UCSD-AML1 (cell line): ENCODE data around the gene ATF3.
A peak's percentile ranks its signal among the peaks of the same experiment; 100 is the strongest.

Experiments used
- DNase-seq: peaks from one replicate; lab custom pipeline; 2025; ENCODE audit not compliant: unreplicated experiment; lab: John Stamatoyannopoulos, UW

Gene ATF3

GRCh38 chr1:212607913-212608391 lies 609 bp upstream of the ATF3 start:
- no peak for DNase-seq

- peak; percentile 72 for DNase-seq
These were observed 569 bp downstream of the ATF3 start for GRCh38 chr1:212608959-212609700.

GRCh38 chr1:212609701-212610574 lies 1.4 kb downstream of the ATF3 start:
- no peak for DNase-seq

GRCh38 chr1:212610575-212610967 lies 2.0 kb downstream of the ATF3 start:
- DNase-seq = no peak

- DNase-seq = no peak
These were observed 2.7 kb downstream of the ATF3 start for GRCh38 chr1:212611000-212611948.

GRCh38 chr1:212612041-212612961 lies 3.7 kb downstream of the ATF3 start:
- no peak for DNase-seq

GRCh38 chr1:212613440-212614335 lies 5.1 kb downstream of the ATF3 start:
- DNase-seq = no peak

GRCh38 chr1:212614453-212615200 lies 6.1 kb downstream of the ATF3 start:
- no peak for DNase-seq

GRCh38 chr1:212615201-212615470 lies 6.6 kb downstream of the ATF3 start:
- DNase-seq = no peak

GRCh38 chr1:212618466-212619210 lies 10.1 kb downstream of the ATF3 start:
- no peak for DNase-seq

- DNase-seq = no peak
These were observed 11.7 kb downstream of the ATF3 start for GRCh38 chr1:212620293-212620692.

- no peak for DNase-seq
These were observed 12.7 kb downstream of the ATF3 start for GRCh38 chr1:212621043-212621948.

- DNase-seq = no peak
These were observed 13.4 kb downstream of the ATF3 start for GRCh38 chr1:212621949-212622305.

GRCh38 chr1:212622467-212622866 lies 13.9 kb downstream of the ATF3 start:
- DNase-seq = no peak

GRCh38 chr1:212622906-212623305 lies 14.3 kb downstream of the ATF3 start:
- no peak for DNase-seq

- DNase-seq = no peak
These were observed 15.0 kb downstream of the ATF3 start for GRCh38 chr1:212623603-212624002.

GRCh38 chr1:212624976-212625501 lies 16.5 kb downstream of the ATF3 start:
- DNase-seq = no peak
